ENCODE data around the gene PRICKLE2.
A peak's percentile ranks its signal among the peaks of the same experiment; 100 is the strongest.

Gene PRICKLE2, protein sequence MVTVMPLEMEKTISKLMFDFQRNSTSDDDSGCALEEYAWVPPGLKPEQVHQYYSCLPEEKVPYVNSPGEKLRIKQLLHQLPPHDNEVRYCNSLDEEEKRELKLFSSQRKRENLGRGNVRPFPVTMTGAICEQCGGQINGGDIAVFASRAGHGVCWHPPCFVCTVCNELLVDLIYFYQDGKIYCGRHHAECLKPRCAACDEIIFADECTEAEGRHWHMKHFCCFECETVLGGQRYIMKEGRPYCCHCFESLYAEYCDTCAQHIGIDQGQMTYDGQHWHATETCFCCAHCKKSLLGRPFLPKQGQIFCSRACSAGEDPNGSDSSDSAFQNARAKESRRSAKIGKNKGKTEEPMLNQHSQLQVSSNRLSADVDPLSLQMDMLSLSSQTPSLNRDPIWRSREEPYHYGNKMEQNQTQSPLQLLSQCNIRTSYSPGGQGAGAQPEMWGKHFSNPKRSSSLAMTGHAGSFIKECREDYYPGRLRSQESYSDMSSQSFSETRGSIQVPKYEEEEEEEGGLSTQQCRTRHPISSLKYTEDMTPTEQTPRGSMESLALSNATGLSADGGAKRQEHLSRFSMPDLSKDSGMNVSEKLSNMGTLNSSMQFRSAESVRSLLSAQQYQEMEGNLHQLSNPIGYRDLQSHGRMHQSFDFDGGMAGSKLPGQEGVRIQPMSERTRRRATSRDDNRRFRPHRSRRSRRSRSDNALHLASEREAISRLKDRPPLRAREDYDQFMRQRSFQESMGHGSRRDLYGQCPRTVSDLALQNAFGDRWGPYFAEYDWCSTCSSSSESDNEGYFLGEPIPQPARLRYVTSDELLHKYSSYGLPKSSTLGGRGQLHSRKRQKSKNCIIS

GRCh38 chr3:64224826-64225610 is at the start of gene PRICKLE2:
PRICKLE2 (minus strand) TSS chr3:64225466; CDS start chr3:64198927, 26,539 bp downstream.
- DNase-seq, result no peak

- DNase-seq, result no peak
These were observed 47.6 kb upstream of the PRICKLE2 start for GRCh38 chr3:64272842-64273241.

GRCh38 chr3:64272271-64272670 is 47.0 kb upstream of the PRICKLE2 start:
- DNase-seq, result peak; percentile 32

DNA sequence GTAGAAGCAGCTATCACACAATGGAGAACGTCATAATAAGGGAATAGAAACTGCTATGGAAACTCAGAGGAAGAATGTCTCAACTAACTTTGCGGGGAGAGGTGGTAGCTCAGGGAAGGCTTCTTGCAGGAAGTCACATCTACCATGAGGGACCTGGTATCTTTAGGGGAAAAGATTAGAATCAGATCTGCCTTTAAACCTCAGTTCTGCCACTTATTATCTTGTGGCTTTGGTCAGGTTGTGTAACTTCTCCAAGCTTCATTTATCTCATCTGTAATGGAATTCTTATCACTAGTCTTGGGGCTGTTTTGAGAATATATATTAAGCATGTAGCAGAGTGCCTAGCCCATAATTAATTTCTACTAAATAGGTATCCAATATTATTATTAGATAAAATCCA is 46.4 kb upstream of the PRICKLE2 start:
- no peak for DNase-seq

- no peak for DNase-seq
These were observed 45.6 kb upstream of the PRICKLE2 start for GRCh38 chr3:64270866-64271260.

DNA sequence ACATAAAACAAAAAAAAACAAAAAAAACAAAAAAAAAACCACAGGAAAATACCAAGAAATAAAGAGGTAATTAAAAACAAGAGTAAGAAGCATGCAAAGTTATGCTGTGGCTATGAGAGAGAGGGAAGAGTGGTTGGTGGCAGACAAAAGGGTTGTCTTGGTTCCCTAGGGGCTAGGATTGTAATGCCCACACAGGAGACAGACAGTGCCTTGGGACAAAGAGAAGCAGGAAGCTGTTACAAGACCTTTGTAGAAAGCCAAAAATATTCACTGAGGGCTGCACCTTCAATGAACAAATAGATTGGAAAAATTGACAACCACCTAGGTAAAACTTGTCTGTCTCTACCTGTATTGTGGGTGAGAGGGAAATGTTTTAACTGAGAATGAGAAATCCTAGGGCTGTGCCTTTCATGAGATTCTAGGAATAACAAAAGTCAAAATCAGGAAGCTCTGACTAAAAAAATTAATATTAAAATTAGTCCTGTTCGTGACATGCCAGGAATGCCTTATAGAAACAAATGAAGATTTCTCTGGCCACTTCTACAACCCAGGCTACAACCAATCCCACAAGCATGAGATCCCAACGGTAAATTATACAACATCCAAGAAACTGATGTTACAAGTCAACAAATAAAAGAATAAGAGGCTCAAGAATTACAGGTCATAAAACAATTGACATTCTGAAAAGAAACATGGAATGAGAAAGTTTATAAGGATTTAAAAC is 45.0 kb upstream of the PRICKLE2 start:
- no peak for DNase-seq

DNA sequence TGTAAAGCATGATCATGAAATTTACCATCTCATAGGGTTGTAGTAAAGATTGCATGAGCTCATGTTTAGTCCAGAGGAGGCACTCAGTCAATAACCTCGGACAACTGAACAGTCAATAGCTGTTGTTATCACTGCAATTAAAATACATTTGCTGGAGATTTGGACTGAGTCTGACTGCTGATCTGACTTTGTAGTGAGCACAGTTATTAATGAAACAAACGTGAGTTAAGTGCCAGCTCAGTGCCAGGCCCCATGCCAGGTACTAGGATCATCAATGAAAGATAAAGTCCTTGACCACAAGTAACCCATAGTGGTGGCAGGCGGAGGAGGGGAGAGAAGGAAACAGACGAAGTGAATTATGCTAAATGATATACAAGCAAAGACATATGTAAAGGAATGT is 43.7 kb upstream of the PRICKLE2 start:
- DNase-seq, result no peak

- no peak for DNase-seq
These were observed 42.7 kb upstream of the PRICKLE2 start for GRCh38 chr3:64267721-64268604.

DNA sequence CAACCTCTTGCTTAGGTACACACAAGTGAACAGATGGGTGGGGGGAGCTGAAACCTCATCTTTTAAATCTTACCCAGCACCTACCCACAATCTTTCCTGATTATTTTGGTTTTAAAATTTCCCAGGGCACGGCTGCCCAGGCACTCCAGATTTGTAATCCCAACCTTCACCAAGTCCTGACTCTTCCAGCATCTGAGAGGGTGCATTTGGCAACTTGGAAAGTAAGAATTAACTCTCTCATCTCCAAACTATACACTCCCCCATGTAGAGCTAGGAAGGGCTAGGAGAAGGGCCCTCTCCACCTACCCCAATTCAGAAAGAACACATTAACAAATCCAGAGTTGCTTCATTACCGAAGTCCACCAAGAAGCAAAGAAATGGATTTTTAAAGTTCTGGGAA is 41.7 kb upstream of the PRICKLE2 start:
- DNase-seq, result no peak

DNA sequence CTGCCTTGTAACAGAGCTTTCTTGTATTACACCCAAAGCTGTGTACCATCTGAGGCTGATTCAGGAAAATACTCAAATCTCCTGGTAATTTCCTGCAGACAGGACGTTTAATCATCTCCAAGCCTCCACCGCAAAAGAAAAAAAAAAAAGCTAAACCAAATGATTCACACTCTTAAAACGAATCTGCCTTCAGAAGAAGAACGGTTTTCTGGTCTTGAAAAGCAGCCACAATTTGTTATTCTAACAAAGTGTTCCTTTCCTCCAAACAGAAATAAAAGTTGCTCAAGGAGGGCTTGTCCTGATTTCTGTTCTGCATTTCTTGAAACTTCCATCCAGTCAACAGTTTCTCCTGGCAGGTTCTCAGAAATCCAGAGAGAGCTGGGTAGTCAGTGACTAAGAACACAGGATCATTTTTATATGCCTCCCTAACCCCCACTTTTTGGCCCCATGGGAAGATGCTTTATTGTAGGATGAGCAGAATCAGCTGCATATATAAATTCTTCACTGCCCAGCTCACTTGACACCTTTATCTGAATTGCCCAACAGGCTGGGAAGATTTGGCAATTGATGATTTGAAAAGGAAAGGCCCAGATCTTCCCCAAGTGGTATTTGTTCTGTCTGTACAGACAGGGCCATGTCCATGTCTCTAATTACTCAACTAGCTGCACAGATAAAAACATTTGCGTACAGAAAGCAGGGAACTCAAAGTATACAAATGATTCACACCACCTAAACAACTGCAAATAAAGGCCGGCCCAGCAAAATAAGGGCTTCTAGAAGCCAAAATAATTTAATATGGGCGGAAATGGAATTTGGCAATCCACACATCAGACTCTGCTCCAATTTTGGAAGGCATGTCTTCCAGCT is 41.0 kb upstream of the PRICKLE2 start:
- peak; percentile 88 for DNase-seq

DNA sequence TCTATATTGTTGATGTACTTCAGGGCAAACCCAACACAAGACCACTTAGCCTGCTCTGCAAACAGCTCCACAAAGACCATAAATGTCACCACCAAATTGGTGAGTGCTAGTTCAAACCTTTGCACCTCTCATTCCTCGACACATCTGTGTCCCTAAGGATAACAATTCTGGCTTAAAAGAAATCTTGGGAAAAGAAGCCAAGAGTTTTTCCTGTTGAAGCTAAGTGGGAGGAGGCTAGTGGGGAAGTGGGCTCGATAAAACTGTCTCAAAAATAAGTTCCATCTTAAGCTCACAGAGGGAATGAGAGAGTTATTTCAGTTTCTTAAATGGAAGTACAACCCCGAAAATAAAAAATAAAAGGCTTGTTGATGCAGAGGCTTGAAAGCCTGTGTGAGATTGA is 40.4 kb upstream of the PRICKLE2 start:
- no peak for DNase-seq

DNA sequence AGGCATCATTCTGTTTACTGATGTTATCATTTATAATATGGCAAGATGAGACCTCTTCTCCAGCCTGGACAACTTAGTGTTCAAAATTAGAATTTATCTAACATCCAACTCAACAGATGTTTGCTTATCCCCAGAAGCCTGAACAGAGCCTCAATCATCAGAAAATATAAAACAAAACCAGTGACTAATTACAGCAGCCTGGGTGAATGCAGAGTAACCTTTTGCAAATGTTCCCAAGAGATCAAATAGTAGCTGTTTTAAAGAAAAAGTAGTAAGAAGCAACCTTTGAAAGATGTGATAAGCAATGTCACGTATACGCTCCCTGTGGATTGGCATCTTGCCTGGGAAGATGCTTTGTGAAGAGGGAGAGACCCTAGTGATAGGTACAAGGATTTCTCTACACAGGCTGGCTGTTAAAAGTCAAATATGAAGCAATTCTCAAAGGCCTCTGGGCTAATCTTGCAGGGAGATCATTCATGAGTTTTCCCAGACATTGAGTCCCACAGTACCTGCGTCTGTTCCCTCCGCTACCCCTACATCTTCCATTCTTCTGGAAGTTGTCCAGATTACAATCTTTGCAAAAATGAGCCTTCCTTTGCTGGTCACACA is 39.3 kb upstream of the PRICKLE2 start:
- no peak for DNase-seq

DNA sequence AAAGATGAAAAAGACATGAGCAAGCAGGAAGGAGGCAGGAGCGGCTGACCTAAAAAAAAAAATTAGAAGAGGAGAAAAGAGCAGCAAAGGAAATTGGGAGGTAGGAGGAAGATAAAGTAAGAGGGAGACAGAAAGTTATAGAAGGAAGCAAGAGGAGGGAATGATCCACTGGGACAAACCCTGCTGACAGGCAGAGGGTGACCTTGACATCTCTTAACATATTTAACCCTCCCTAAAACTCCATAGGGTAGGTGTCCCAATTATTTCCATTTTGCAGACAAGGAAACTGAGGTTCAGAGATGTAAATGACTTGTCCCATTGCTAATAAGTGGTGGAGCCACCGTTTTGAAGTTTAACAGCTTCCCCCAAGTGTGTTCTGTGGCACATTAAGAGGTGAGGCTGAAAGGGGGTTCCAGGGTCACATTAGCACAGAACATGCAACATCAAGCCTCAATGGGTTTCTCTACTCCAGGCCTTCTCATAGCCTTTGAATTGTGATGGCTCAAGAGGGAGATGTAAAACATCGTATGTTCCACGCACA is 37.4 kb upstream of the PRICKLE2 start:
- no peak for DNase-seq

DNA sequence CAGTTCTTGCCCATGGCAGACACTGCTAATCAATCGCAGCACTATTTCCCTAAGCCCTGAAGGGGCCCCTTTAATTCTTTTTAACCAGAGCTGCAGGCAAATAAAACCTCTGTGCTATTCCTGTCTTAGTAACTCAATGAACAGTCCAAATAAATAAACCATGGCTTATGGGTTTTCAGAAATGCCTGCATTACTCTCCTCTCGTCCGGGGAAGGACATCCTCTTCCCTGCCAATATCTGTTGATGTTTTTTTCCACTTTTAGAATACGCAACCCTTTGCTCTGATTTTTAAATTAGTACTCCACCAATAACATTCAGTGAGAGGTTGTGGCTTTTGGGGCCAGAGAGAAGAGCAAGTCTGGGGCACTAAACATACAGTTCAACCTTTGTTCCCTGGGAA is 35.2 kb upstream of the PRICKLE2 start:
- no peak for DNase-seq

DNA sequence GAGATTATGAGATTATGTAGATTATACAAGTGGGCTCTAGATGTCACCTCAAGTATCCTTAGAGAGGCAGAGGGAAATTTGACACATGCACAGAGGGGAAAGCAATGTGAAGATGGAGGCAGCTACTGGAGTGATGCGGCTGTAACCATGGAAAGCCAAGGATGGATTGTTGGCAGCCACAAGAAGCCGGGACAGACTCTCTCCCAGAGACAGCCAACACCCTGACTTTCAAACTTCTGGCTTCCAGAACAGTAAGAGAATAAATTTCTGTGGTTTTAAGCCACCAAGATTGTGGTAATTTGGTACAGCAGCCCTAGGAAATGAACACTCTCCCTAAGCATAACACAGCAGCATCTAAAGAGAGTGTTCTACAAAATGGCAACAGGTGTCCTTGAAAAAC is 34.4 kb upstream of the PRICKLE2 start:
- DNase-seq, result no peak

DNA sequence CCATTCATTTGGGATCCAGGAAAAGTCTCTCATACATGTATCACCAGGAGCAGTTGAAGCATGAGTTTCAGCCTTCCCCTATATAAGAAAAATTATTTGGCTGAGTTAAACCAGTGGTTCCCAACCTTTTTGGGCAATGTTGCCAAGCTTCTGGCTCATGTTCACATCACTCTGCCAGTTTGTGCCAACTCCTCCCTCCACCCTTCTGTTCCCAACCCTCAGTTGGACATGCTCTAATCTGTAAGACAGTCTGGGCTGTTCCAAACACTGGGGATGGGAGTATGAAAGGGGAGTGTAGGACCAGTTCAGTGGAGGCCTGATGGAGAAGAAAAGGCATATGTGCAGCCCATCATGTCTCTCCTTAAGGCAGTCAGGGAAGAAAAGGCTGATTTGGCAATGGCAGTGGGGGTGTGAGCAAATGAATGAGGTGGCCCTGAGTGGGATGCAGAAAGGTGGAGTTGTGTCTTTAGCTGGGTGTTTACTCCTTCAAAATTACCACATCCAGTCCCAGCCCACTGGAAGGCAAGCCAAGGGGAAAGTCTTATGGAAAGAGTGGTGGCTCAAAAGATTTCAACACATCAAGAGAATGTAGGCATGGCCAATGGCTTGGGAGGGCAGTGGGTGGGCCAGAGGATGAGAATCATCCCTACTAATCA is 32.0 kb upstream of the PRICKLE2 start:
- DNase-seq, result no peak

DNA sequence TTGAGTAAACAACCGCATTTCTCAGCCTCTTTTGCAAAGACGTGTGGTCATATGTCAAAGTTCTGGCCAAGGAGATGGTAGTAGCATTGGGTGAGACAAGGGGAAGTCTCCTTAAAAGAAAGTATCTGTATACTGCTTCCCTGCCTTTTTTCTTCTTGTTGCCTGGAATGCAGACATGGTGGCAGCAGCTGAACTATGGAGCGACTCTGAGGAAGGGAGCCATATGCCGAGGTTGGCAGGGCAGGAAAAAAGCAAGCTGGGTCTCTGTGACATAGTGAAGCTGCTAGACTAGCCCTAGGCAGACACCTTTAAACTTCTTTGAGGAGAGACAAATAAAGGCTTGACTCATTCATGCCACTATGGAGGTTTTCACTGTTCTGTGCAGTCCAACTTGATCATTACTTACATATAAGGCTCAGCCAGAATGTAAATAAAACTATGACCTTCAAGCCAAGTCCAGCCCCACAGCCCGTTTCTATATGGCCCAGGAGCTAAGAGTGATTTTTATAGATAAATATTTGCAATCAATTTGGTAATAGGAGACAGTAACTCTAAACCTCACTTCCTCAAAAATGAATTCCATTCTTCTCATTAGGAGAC is 30.6 kb upstream of the PRICKLE2 start:
- DNase-seq, result no peak

GRCh38 chr3:64254443-64254842 is 29.2 kb upstream of the PRICKLE2 start:
- no peak for DNase-seq

DNA sequence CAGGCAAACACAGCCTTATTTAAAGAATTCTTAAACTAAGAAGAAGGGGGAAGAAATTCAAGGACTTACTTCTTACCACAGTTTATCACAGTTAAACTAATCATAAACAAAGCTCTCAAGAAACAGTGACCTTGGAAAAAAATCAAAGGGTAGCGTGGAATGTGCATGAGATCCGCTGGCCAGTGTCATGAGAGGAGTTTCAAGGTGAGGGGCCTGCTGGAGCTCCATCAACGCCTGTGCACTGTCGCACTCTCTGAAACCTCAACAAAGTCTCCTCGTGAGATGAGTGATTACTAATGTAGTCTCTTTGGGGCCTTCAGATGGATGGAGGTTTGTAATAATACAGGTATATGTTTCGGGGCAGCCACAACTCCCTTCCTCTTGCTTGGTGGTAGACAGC is 28.4 kb upstream of the PRICKLE2 start:
- DNase-seq, result no peak

Measured in NCI-H226 (cell line).